Activated naive CD4-positive, alpha-beta T cell treated with anti-CD3 and anti-CD28 coated beads for 36 hours (primary cell): Measurements from ENCODE around the gene SPTAN1. TPM values are rescaled to one million over a fixed set of nuclear protein-coding genes. Genes with fewer than 3 reads are reported as not detected.
"Not testable (repeated sequence)": the region's sequence is repeated elsewhere in the genome, so short reads cannot be mapped to it uniquely, and the experiment has no call there.

ENCODE experiments used
- CTCF ChIA-PET: fragments of 350-600 bp; sonication (Branson Sonifier 250); formaldehyde crosslinking; loops from one replicate; lab custom pipeline; 2021; ENCODE audit warnings: antibody characterized with exemption; lab: Charles Lee
- DNase-seq: peaks from one replicate; pipeline ENCODE4 v3.0.0-alpha.2; 2020
- H3K27ac Mint-ChIP-seq: one replicate; pipeline ENCODE4 v1.8.0; 2021; ENCODE audit warnings: mild to moderate bottlenecking, mixed read lengths
- H3K27me3 Mint-ChIP-seq: one replicate; pipeline ENCODE4 v1.8.0; 2021; ENCODE audit warnings: low read depth, mixed read lengths
- H3K36me3 Mint-ChIP-seq: one replicate; pipeline ENCODE4 v1.8.0; 2021; ENCODE audit warnings: low read depth, mixed read lengths
- H3K4me1 Mint-ChIP-seq: one replicate; pipeline ENCODE4 v1.8.0; 2021; ENCODE audit warnings: low read depth, mixed read lengths
- H3K4me3 Mint-ChIP-seq: one replicate; pipeline ENCODE4 v1.8.0; 2021; ENCODE audit warnings: mild to moderate bottlenecking, moderate library complexity, mixed read lengths
- H3K9me3 Mint-ChIP-seq: one replicate; pipeline ENCODE4 v1.8.0; 2021; ENCODE audit warnings: mixed read lengths
- intact Hi-C: fragments of 100-400 bp; cut with micrococcal nuclease; formaldehyde crosslinking; loops from one replicate; pipeline ENCODE4 v1.15.1; 2023
- total RNA-seq, 2 experiments: library from RNA; stranded (reverse); gene quantifications; one replicate each; pipeline ENCODE4 v1.2.3, GENCODE V29; 2021

Gene SPTAN1
- 100 to 1,000 TPM; 162 to 183 TPM for total RNA-seq

GRCh38 chr9:128552153-128552743 lies at the start of gene SPTAN1:
Gene SPTAN1, plus strand, starts transcription at chr9:128552587. Its CDS starts 14,154 bp downstream, at chr9:128566741.
- no peaks in the 10 kb centered on the region for H3K27me3 Mint-ChIP-seq
- H3K36me3 Mint-ChIP-seq = no peaks in the 10 kb centered on the region
- peaks cover 42% of the 10 kb centered on the region for H3K4me1 Mint-ChIP-seq
- DNase-seq = peak; percentile 97
- peak within 1 kb of the TSS; percentile 85 for H3K4me3 Mint-ChIP-seq
- H3K9me3 Mint-ChIP-seq = no peaks in the 10 kb centered on the region
- peak within 1 kb of the TSS; percentile 84 for H3K27ac Mint-ChIP-seq
- CTCF ChIA-PET = interaction anchor here (0.8 kb wide), 1 partner anchor 36 kb away, joined by 6 read pairs; no protein-coding TSS in a partner anchor
- intact Hi-C loops = loop anchor here (1.0 to 5.0 kb wide), 10 partner anchors 35 to 529 kb away; partner anchors contain the start of genes COQ4, DOLPP1, GLE1 and GOLGA2

GRCh38 chr9:128503415-128503825 lies 49.0 kb upstream of the SPTAN1 start:
- CTCF ChIA-PET = interaction anchor here (0.7 kb wide), 1 partner anchor 19 kb away, joined by 3 read pairs; no protein-coding TSS in a partner anchor
- Mint-ChIP-seq H3K4me1 (peaks cover 17% of the 10 kb centered on the region), H3K4me3 (peak overlapping the region; percentile 92)
- intact Hi-C loops, H3K9me3 Mint-ChIP-seq, DNase-seq, H3K27me3 Mint-ChIP-seq, H3K36me3 Mint-ChIP-seq, H3K27ac Mint-ChIP-seq: not testable (repeated sequence)

- peaks cover 14% of the 10 kb centered on the region for H3K36me3 Mint-ChIP-seq
- H3K27ac Mint-ChIP-seq = peak overlapping the region; percentile 46
- H3K4me1 Mint-ChIP-seq = peaks cover 22% of the 10 kb centered on the region
- intact Hi-C loops = loop anchor here (1.0 to 2.0 kb wide), 4 partner anchors 47 to 133 kb away; partner anchors contain the start of genes ODF2, SPTAN1 and URM1
- peak overlapping the region; percentile 92 for H3K4me3 Mint-ChIP-seq
- CTCF ChIA-PET = interaction anchor here (0.7 to 1.2 kb wide), 2 partner anchors 19 to 141 kb away, joined by 3 read pairs; no protein-coding TSS in a partner anchor
- H3K9me3 Mint-ChIP-seq = no peaks in the 10 kb centered on the region
- no peak for DNase-seq
- no peaks in the 10 kb centered on the region for H3K27me3 Mint-ChIP-seq
Observed at GRCh38 chr9:128503870-128504269, 48.5 kb upstream of the SPTAN1 start.

GRCh38 chr9:128504485-128505413 lies 47.6 kb upstream of the SPTAN1 start, which contains the start of gene GLE1:
Gene GLE1, plus strand, starts transcription at chr9:128504719. Its CDS starts 87 bp downstream, at chr9:128504806.
- peak within 1 kb of the TSS; percentile 91 for H3K27ac Mint-ChIP-seq
- H3K4me1 Mint-ChIP-seq = peaks cover 26% of the 10 kb centered on the region
- intact Hi-C loops = loop anchor here (1.0 to 2.0 kb wide), 4 partner anchors 48 to 134 kb away; partner anchors contain the start of genes ODF2, SPTAN1 and URM1
- H3K4me3 Mint-ChIP-seq = peak within 1 kb of the TSS; percentile 92
- no peaks in the 10 kb centered on the region for H3K27me3 Mint-ChIP-seq
- no peaks in the 10 kb centered on the region for H3K9me3 Mint-ChIP-seq
- CTCF ChIA-PET = interaction anchor here (0.6 to 1.2 kb wide), 5 partner anchors 46 to 142 kb away, joined by 3 read pairs; no protein-coding TSS in a partner anchor
- peak; percentile 96 for DNase-seq
- peaks cover 13% of the 10 kb centered on the region for H3K36me3 Mint-ChIP-seq

- CTCF ChIA-PET = interaction anchor here (0.6 to 1.1 kb wide), 4 partner anchors 46 to 67 kb away, joined by 3 read pairs; no protein-coding TSS in a partner anchor
- DNase-seq = no peak
- H3K4me3 Mint-ChIP-seq = peak overlapping the region; percentile 92
- peak overlapping the region; percentile 91 for H3K27ac Mint-ChIP-seq
- H3K27me3 Mint-ChIP-seq = no peaks in the 10 kb centered on the region
- H3K4me1 Mint-ChIP-seq = peaks cover 26% of the 10 kb centered on the region
- no peaks in the 10 kb centered on the region for H3K9me3 Mint-ChIP-seq
- peaks cover 7% of the 10 kb centered on the region for H3K36me3 Mint-ChIP-seq
- intact Hi-C loops = loop anchor here (2.0 kb wide), 3 partner anchors 49 to 135 kb away; partner anchors contain the start of genes ODF2 and URM1
Observed at GRCh38 chr9:128505414-128505765, 47.0 kb upstream of the SPTAN1 start.

GRCh38 chr9:128505906-128506305 lies 46.5 kb upstream of the SPTAN1 start:
- not testable (repeated sequence) for H3K36me3 Mint-ChIP-seq, H3K9me3 Mint-ChIP-seq, H3K27me3 Mint-ChIP-seq, DNase-seq, H3K27ac Mint-ChIP-seq
- CTCF ChIA-PET = interaction anchor here (1.0 kb wide), 1 partner anchor 49 kb away, joined by 3 read pairs; no protein-coding TSS in a partner anchor
- peaks cover 26% of the 10 kb centered on the region for H3K4me1 Mint-ChIP-seq
- intact Hi-C loops = loop anchor here (2.0 kb wide), 3 partner anchors 49 to 135 kb away; partner anchors contain the start of genes ODF2 and URM1
- H3K4me3 Mint-ChIP-seq = peak overlapping the region; percentile 92

GRCh38 chr9:128512820-128513219 lies 39.6 kb upstream of the SPTAN1 start:
- no peak overlapping the region for H3K27ac Mint-ChIP-seq
- H3K36me3 Mint-ChIP-seq = peaks cover 27% of the 10 kb centered on the region
- H3K9me3 Mint-ChIP-seq = no peaks in the 10 kb centered on the region
- no peak overlapping the region for H3K4me3 Mint-ChIP-seq
- peaks cover 17% of the 10 kb centered on the region for H3K4me1 Mint-ChIP-seq
- CTCF ChIA-PET = interaction anchor here (0.9 kb wide), 1 partner anchor 74 kb away, joined by 5 read pairs; no protein-coding TSS in a partner anchor
- H3K27me3 Mint-ChIP-seq = no peaks in the 10 kb centered on the region
- DNase-seq = no peak
- intact Hi-C loops = no loop called here

- intact Hi-C loops = no loop called here
- peaks cover 33% of the 10 kb centered on the region for H3K36me3 Mint-ChIP-seq
Observed at GRCh38 chr9:128521956-128522355, 30.4 kb upstream of the SPTAN1 start.

GRCh38 chr9:128523199-128523925 lies 29.0 kb upstream of the SPTAN1 start:
- Mint-ChIP-seq H3K9me3 (no peaks in the 10 kb centered on the region), H3K4me1 (no peaks in the 10 kb centered on the region), H3K27me3 (no peaks in the 10 kb centered on the region), H3K4me3 (no peak overlapping the region), H3K27ac (no peak overlapping the region), H3K36me3 (peaks cover 22% of the 10 kb centered on the region)
- intact Hi-C loops = no loop called here
- CTCF ChIA-PET = no interaction called here
- no peak for DNase-seq

More at GRCh38 chr9:128521956-128522355, 30.4 kb upstream of the SPTAN1 start:
- no peaks in the 10 kb centered on the region for H3K27me3 Mint-ChIP-seq
- DNase-seq = no peak
- H3K9me3 Mint-ChIP-seq = no peaks in the 10 kb centered on the region
- peaks cover 3% of the 10 kb centered on the region for H3K4me1 Mint-ChIP-seq
- no peak overlapping the region for H3K27ac Mint-ChIP-seq
- CTCF ChIA-PET = interaction anchor here (0.6 to 0.7 kb wide), 2 partner anchors 83 to 339 kb away, joined by 3 read pairs; no protein-coding TSS in a partner anchor
- no peak overlapping the region for H3K4me3 Mint-ChIP-seq

- intact Hi-C loops = no loop called here
- H3K9me3 Mint-ChIP-seq = no peaks in the 10 kb centered on the region
- no peaks in the 10 kb centered on the region for H3K4me1 Mint-ChIP-seq
- CTCF ChIA-PET = interaction anchor here (0.6 kb wide), 1 partner anchor 107 kb away, joined by 3 read pairs; no protein-coding TSS in a partner anchor
- no peak overlapping the region for H3K27ac Mint-ChIP-seq
- DNase-seq = no peak
- H3K27me3 Mint-ChIP-seq = no peaks in the 10 kb centered on the region
- peaks cover 22% of the 10 kb centered on the region for H3K36me3 Mint-ChIP-seq
- H3K4me3 Mint-ChIP-seq = no peak overlapping the region
Observed at GRCh38 chr9:128526720-128527119, 25.7 kb upstream of the SPTAN1 start.

GRCh38 chr9:128528445-128529160 lies 23.8 kb upstream of the SPTAN1 start:
- CTCF ChIA-PET = interaction anchor here (0.6 kb wide), 1 partner anchor 33 kb away, joined by 4 read pairs; no protein-coding TSS in a partner anchor
- no peaks in the 10 kb centered on the region for H3K27me3 Mint-ChIP-seq
- intact Hi-C loops = no loop called here
- no peak for DNase-seq
- no peak overlapping the region for H3K27ac Mint-ChIP-seq
- no peaks in the 10 kb centered on the region for H3K9me3 Mint-ChIP-seq
- H3K4me1 Mint-ChIP-seq = no peaks in the 10 kb centered on the region
- H3K4me3 Mint-ChIP-seq = no peak overlapping the region
- H3K36me3 Mint-ChIP-seq = peaks cover 22% of the 10 kb centered on the region
